ENCODE data around the gene NAPB.

NAPB gene

GRCh38 chr20:23414526-23415188 lies 6.6 kb downstream of the NAPB start:
- Histone ChIP-seq H3K4me3 (no peak overlapping the region), H3K27ac (no peak overlapping the region), H3K9me3 (ENCODE audit: low read depth, low read length) (no peaks in the 10 kb centered on the region), H3K36me3 (ENCODE audit: insufficient read depth, low read length) (no peaks in the 10 kb centered on the region), H3K9ac (ENCODE audit: insufficient read length) (no peak overlapping the region)
- TF ChIP-seq POLR2AphosphoS5 (IDR thresholded peaks at IDR 0.05; ENCODE audit: borderline replicate concordance, low read depth, low read length): no peak
- TF ChIP-seq EZH2 (IDR thresholded peaks at IDR 0.05): no peak
- TF ChIP-seq FOXP2 (optimal IDR thresholded peaks at IDR 0.05; ENCODE audit: control extremely low read depth, extremely low read length, insufficient read depth): no peak
- no peak for DNase-seq (ENCODE audit: low read depth, low spot score)

- no peak for TF ChIP-seq FOXP2 (optimal IDR thresholded peaks at IDR 0.05; ENCODE audit: control extremely low read depth, extremely low read length, insufficient read depth)
- no peak for DNase-seq (ENCODE audit: low read depth, low spot score)
Measured at GRCh38 chr20:23413862-23414422, 7.3 kb downstream of the NAPB start.

GRCh38 chr20:23412026-23412425 lies 9.3 kb downstream of the NAPB start:
- TF ChIP-seq EZH2 (IDR thresholded peaks at IDR 0.05): no peak
- no peak for TF ChIP-seq FOXP2 (optimal IDR thresholded peaks at IDR 0.05; ENCODE audit: control extremely low read depth, extremely low read length, insufficient read depth)
- no peak for TF ChIP-seq POLR2AphosphoS5 (IDR thresholded peaks at IDR 0.05; ENCODE audit: borderline replicate concordance, low read depth, low read length)
- Histone ChIP-seq H3K27ac (peak overlapping the region; percentile 18; the same call in 1 of the 2 replicates), H3K4me3 (no peak overlapping the region), H3K36me3 (ENCODE audit: insufficient read depth, low read length) (no peaks in the 10 kb centered on the region), H3K9me3 (ENCODE audit: low read depth, low read length) (no peaks in the 10 kb centered on the region), H3K9ac (ENCODE audit: insufficient read length) (no peak overlapping the region)
- DNase-seq (ENCODE audit: low read depth, low spot score): no peak

More at GRCh38 chr20:23413862-23414422, 7.3 kb downstream of the NAPB start:
- H3K4me3 ChIP-seq: no peak overlapping the region
- H3K9me3 ChIP-seq (ENCODE audit: low read depth, low read length): no peaks in the 10 kb centered on the region
- H3K36me3 ChIP-seq (ENCODE audit: insufficient read depth, low read length): no peaks in the 10 kb centered on the region
- H3K27ac ChIP-seq: no peak overlapping the region
- H3K9ac ChIP-seq (ENCODE audit: insufficient read length): no peak overlapping the region

- no peak overlapping the region for H3K4me3 ChIP-seq
- TF ChIP-seq FOXP2 (optimal IDR thresholded peaks at IDR 0.05; ENCODE audit: control extremely low read depth, extremely low read length, insufficient read depth): no peak
- no peak for TF ChIP-seq POLR2AphosphoS5 (IDR thresholded peaks at IDR 0.05; ENCODE audit: borderline replicate concordance, low read depth, low read length)
- no peak for TF ChIP-seq EZH2 (IDR thresholded peaks at IDR 0.05)
- no peak overlapping the region for H3K9ac ChIP-seq (ENCODE audit: insufficient read length)
- no peaks in the 10 kb centered on the region for H3K9me3 ChIP-seq (ENCODE audit: low read depth, low read length)
- no peaks in the 10 kb centered on the region for H3K36me3 ChIP-seq (ENCODE audit: insufficient read depth, low read length)
- no peak overlapping the region for H3K27ac ChIP-seq
- no peak for DNase-seq (ENCODE audit: low read depth, low spot score)
Measured at GRCh38 chr20:23410916-23411695, 10.2 kb downstream of the NAPB start.

- H3K27ac ChIP-seq: no peak overlapping the region
- H3K9me3 ChIP-seq (ENCODE audit: low read depth, low read length): no peaks in the 10 kb centered on the region
- H3K36me3 ChIP-seq (ENCODE audit: insufficient read depth, low read length): no peaks in the 10 kb centered on the region
- H3K4me3 ChIP-seq: no peak overlapping the region
- no peak for TF ChIP-seq FOXP2 (optimal IDR thresholded peaks at IDR 0.05; ENCODE audit: control extremely low read depth, extremely low read length, insufficient read depth)
- no peak for TF ChIP-seq EZH2 (IDR thresholded peaks at IDR 0.05)
- TF ChIP-seq POLR2AphosphoS5 (IDR thresholded peaks at IDR 0.05; ENCODE audit: borderline replicate concordance, low read depth, low read length): no peak
- H3K9ac ChIP-seq (ENCODE audit: insufficient read length): no peak overlapping the region
- no peak for DNase-seq (ENCODE audit: low read depth, low spot score)
Measured at GRCh38 chr20:23409800-23410199, 11.5 kb downstream of the NAPB start.

- H3K4me3 ChIP-seq: no peak overlapping the region
- H3K9me3 ChIP-seq (ENCODE audit: low read depth, low read length): no peaks in the 10 kb centered on the region
- H3K27ac ChIP-seq: no peak overlapping the region
- no peaks in the 10 kb centered on the region for H3K36me3 ChIP-seq (ENCODE audit: insufficient read depth, low read length)
- TF ChIP-seq FOXP2 (optimal IDR thresholded peaks at IDR 0.05; ENCODE audit: control extremely low read depth, extremely low read length, insufficient read depth) (no peak), POLR2AphosphoS5 (IDR thresholded peaks at IDR 0.05; ENCODE audit: borderline replicate concordance, low read depth, low read length) (no peak), EZH2 (IDR thresholded peaks at IDR 0.05) (no peak)
- no peak for DNase-seq (ENCODE audit: low read depth, low spot score)
- no peak overlapping the region for H3K9ac ChIP-seq (ENCODE audit: insufficient read length)
Measured at GRCh38 chr20:23408957-23409356, 12.3 kb downstream of the NAPB start.

GRCh38 chr20:23407781-23408464 lies 13.4 kb downstream of the NAPB start:
- Histone ChIP-seq H3K9ac (ENCODE audit: insufficient read length) (no peak overlapping the region), H3K36me3 (ENCODE audit: insufficient read depth, low read length) (no peaks in the 10 kb centered on the region), H3K27ac (no peak overlapping the region), H3K4me3 (no peak overlapping the region), H3K9me3 (ENCODE audit: low read depth, low read length) (no peaks in the 10 kb centered on the region)
- no peak for DNase-seq (ENCODE audit: low read depth, low spot score)
- TF ChIP-seq FOXP2 (optimal IDR thresholded peaks at IDR 0.05; ENCODE audit: control extremely low read depth, extremely low read length, insufficient read depth): no peak
- TF ChIP-seq POLR2AphosphoS5 (IDR thresholded peaks at IDR 0.05; ENCODE audit: borderline replicate concordance, low read depth, low read length): no peak
- TF ChIP-seq EZH2 (IDR thresholded peaks at IDR 0.05): no peak

- H3K27ac ChIP-seq: no peak overlapping the region
- DNase-seq (ENCODE audit: low read depth, low spot score): no peak
- H3K36me3 ChIP-seq (ENCODE audit: insufficient read depth, low read length): no peaks in the 10 kb centered on the region
- no peak for TF ChIP-seq FOXP2 (optimal IDR thresholded peaks at IDR 0.05; ENCODE audit: control extremely low read depth, extremely low read length, insufficient read depth)
- no peak for TF ChIP-seq POLR2AphosphoS5 (IDR thresholded peaks at IDR 0.05; ENCODE audit: borderline replicate concordance, low read depth, low read length)
- TF ChIP-seq EZH2 (IDR thresholded peaks at IDR 0.05): no peak
- no peaks in the 10 kb centered on the region for H3K9me3 ChIP-seq (ENCODE audit: low read depth, low read length)
- H3K9ac ChIP-seq (ENCODE audit: insufficient read length): no peak overlapping the region
- no peak overlapping the region for H3K4me3 ChIP-seq
Measured at GRCh38 chr20:23406880-23407279, 14.4 kb downstream of the NAPB start.

Measured in SK-N-MC (cell line).